Ammon's horn (tissue), 1 donor: ENCODE measurements around the gene MTA3.
"Not testable (repeated sequence)": the region's sequence is repeated elsewhere in the genome, so short reads cannot be mapped to it uniquely, and the experiment has no call there.

Experiments used
- DNase-seq: peaks from one replicate; pipeline ENCODE4 v3.0.0-alpha.2; 2016; ENCODE audit warnings: low spot score

Gene MTA3

DNA sequence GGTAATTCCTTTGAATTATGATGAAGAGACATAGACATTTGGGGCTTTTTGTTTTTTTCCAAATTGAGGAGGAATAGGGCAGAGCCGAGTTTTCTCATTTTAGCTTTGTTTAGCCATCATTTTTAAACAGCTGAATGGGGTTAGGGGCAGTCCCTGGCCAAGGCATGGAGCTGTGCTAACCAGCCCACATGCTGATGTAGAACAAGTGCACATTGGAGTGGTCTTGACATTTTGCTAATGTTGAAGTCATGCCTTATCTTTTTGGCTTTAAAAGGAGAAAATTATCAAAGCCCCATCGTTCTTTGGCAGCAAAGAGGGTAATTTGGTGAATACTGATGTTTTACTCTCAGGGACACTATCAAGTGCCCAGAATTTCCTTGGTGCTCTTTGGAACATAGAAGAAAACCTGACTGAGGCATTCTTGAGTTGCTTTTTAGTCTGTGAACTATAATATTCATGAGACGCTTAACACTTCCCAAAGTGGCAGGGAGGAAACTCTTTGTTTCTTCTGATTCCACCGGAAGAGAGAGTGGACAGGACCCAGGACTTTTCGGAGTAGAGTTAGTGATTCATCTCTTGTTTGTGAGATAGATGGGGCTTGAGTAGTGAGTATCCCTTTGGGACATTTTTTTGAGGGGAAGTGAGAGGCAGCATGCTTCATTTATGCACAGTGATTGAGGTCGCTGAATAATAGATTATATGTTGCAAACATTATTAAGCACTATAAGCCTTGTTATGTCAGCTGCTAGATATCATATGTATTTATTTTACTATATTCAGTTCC is 45.0 kb downstream of the MTA3 start:
- no peak for DNase-seq

DNA sequence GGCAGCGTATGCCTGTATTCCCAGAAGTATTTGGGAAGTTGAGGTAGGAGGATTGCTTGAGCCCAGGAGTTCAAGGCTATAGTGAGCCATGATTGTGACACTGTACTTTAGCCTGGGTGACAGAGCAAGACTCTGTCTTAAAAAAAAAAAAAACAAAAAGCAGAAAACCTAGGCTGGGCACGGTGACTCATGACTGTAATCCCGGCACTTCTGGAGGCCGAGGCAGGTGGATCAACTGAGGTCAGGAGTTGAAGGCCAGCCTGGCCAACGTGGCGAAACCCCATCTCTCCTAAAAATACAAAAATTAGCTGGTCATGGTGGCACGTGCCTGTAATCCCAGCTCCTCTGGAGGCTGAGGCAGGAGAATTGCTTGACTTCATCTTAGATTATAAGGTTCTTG is 46.4 kb downstream of the MTA3 start:
- DNase-seq = no peak

DNA sequence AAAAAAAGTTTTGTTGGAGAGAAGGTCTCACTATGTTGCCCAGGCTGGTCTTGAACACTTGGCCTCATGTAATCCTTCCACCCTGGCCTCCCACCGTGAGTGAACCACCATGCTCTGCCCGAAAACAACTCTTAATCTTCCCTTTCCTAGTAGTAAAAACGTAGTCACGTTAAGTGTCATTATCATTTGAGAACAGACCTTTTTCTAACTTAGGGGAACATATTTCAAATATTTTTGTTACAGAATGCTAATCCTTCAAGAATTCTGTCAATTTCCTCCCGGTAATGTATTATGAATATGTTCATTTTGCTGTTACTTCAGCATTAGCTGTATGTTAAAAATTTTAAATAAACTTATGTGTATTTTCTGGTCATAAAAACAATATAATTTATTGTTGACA is 49.7 kb downstream of the MTA3 start:
- no peak for DNase-seq

DNA sequence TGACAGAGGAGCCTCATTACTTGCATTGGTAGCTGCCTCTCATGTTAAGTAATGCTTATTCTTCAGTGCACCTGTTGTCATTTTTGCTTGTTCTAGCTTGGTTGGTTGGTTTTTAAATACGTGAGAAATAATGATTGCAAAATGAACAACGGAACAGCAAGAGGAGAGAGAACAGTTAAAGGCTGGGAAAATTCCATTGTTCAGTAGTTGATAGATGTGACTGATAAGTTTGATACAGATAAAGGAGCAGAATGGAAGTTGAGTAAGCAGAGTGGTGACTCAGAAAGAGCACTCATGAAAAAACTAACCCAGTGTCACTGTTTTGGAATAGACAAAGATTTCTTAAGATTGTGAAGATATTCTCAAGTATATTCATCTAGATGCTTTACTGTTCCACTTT is 50.5 kb downstream of the MTA3 start:
- DNase-seq = no peak

DNA sequence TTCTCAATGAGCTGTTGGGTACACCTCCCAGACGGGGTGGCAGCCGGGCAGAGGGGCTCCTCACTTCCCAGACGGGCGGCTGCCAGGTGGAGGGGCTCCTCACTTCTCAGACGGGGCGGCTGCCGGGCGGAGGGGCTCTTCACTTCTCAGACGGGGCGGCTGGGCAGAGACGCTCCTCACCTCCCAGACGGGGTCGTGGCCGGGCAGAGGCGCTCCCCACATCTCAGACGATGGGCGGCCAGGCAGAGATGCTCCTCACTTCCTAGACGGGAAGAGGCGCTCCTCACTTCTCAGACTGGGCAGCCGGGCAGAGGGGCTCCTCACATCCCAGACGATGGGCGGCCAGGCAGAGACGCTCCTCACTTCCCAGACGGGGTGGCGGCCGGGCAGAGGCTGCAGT is 53.2 kb downstream of the MTA3 start:
- DNase-seq = not testable (repeated sequence)

DNA sequence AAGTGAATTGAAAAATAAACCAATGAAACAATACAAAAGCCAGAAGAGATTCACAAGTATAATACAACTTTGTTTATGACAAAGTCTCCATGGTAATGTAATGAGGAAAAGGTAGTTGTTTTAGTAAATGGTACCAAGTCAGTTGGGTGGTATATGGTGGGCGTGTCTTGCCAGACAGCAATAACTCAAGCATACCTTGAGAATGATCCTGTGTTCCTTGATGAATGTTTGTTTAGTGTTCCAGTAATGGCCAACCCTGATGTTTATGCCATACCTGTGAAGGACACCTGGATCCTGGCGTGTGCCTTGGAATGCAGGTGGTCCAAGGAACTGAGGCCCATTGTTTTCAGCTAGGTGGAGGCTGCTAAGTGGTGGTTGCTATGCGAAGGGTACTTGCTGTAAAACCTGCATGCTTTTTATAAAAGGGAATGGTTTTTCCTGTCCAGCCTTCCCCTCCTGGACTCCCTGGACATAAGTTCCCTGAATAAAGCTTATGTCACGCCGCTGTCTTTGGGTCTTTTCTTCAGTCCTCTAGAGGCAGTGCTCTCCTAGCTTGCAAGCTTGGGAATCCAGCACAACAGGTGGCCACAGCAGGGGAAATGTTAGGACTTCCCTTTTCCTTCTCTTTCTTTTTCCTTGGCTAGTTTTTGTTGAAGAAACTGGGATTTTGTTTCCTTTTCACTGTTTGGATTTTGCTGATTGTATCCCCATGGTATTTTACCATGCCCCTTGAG is 54.7 kb downstream of the MTA3 start:
- DNase-seq = no peak

DNA sequence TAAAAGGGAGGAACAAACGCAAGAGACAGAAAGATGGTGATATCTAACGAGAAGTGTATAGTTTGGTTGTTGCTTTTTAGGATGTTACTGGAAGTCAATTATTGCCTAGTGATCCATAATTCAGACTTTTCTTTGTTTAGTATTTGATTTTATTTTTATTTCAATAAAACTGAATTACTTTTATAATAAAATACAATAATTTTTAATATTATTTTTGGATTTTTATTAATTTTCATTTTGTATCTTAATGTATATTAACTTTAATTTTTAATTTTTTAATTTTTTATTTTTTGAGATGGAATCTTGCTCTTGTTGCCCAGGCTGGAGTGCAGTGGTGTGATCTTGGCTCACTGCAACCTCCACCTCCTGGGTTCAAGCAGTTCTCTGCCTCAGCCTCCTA is 55.6 kb downstream of the MTA3 start:
- no peak for DNase-seq

DNA sequence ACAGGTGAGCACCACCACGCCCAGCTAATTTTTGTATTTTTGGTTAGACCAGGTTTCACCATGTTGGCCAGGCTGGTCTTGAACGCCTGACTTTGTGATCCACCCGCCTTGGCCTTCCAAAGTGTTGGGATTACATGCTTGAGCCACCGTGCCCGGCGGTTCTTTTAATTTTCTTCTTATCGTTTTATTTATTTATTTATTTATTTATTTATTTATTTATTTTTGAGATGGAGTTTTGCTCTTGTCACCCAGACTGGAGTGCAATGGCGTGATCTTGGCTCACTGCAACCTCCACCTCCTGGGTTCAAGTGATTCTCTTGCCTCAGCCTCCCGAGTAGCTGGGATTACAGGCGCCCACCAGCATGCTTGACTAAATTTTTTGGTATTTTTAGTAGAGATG is 59.6 kb downstream of the MTA3 start:
- not testable (repeated sequence) for DNase-seq

DNA sequence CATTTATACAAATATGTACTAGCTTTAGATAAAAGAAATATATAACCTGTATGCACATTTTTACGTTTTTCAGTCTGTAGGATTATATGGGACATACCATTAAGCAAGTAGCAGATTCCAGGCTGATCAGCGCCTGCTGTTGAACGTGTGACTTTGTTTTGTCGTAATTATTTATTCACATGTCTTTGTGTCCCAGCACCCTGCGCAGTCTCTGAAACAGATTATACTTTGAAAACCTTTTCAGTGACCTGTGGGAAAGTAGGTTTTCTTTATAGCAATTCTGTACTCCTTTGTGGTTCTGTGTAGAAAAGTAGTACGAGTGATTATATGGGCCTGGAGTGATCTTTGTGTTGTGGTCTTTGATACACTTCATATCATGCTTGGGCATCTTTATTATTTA is 68.5 kb downstream of the MTA3 start:
- DNase-seq = no peak

DNA sequence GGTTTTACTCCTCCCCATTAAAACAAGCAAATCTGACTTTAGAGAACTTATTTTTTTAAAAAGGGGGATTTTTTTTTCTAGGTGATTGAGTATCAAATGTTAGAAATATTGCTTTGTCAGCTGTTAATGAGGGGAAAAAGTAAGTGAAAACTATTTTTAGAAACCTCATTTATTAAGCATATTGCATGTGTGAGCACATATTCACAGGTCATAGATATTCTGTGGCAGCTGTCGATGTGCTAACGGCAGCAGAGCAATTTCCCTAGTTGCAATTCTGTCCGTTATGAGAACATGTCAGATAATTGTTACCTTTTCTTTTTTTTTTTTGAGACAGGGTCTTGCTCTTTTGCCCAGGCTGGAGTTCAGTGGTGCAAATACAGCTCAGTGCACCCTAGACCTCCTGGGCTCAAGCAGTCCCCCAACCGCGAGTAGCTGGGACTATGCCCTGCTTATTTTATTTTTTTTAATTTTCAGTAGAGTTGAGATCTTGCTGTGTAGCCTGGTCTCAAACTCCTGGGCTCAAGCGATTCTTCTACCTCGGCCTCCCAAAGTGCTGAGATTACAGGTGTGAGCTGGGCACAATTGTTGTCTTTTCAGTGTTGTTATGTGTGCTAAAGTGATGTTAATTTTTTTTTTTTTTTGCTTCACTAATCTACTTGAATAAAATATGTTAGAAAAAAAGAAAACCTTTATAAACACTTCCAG is 69.8 kb downstream of the MTA3 start:
- DNase-seq = no peak

DNA sequence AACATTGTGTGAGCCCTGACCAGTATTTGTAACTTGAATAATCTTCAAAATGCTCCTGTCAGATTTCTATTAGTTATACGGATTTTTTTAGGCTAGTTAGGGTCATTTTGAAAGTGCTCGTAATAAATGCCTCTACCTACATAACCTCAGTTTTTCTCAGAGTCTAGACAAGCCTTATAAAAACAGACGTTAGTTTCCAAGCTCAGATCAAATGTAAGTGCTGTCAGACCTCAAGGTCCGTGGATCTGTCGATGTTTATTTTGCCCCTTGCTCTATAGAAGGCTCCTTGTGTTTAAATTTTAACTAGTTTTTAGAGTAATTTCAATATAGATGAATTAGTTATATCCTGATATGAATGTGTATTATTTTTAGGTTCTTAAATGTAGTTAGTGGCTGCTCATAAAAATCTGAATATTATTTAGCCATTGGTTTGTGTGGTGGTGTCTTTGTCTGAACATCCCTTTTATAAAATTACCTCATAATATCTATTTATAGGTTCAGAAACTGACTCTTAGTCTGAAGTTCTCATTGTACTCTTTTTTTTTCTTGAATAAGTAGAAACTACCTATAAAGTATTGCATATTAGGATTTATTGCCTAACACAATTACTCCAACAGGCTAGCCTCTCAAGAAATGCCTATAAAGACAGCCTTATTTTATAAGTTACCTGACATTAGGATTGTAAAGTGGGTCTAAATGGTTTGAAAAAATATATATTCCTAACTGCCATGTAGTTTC is 71.1 kb downstream of the MTA3 start:
- DNase-seq = no peak

DNA sequence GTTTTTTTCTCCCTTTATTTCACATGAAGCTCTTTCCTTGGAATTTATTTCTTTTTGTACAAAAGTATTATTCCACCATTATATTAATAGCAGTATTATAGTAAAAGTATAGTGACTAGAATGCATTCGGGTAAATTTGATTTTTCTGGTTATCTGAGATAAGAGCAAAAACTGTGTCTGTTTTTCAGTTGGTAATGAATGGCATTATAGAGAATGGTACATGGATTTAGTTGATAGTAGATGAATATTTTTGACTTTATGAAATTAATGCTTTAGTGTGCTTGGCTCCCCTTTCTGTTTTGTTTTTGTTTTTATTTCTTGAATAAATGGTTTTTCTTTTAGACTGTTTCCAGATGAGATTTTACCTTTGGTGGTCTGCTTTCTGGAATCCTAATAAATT is 71.8 kb downstream of the MTA3 start:
- DNase-seq = no peak

DNA sequence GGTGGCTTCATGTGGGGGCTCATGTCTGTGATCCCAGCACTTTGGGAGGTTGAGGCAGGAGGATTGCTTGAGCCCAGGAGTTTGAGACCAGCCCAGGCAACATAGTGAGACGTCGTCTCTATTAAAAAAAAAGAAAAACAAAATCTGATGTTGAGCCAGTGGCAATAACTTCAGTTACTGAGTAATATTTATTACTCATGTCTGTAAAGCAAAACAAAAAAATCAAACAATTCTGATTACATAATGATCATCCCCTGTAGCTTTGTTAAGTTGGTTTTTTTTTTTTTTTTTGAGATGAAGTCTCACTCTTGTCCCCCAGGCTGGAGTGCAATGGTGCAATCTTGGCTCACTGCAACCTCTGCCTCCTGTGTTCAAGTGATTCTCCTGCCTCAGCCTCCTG is 73.9 kb downstream of the MTA3 start:
- DNase-seq = not testable (repeated sequence)

DNA sequence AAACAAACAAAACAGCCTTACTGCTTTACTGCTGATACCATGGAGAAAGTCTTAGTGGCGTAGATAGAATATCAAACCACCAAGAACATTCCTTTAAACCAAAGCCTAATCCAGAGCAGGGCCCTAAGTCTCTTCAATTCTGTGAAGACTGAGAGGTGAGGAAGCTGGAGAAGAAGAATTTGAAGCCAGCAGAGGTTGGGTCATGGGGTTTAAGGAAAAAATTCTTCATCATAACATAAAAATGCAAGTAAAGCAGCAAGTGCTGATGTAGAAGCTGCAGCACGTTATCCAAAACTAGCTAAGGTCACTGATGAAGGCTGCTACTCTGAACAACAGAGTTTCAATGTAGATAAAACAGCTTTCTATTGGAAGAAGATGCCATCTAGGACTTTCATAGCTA is 77.1 kb downstream of the MTA3 start:
- no peak for DNase-seq

DNA sequence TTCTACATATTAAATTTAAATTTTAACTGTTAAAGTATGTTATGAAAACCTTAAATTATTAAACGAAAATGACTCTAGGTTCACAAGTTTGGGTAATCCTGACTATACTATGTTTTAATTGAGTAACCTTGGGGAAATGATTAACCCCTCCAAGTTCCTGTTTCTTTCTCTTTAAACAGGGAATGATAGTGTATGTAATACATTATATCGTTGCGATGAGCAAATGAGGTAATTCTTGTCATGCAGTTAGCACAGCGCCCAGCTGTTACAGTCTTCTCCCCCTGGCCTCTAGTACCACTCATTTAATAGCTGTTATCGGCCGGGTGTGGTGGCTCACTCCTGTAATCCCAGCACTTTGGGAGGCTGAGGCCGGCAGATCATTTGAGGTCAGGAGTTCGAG is 80.4 kb downstream of the MTA3 start:
- DNase-seq = no peak

DNA sequence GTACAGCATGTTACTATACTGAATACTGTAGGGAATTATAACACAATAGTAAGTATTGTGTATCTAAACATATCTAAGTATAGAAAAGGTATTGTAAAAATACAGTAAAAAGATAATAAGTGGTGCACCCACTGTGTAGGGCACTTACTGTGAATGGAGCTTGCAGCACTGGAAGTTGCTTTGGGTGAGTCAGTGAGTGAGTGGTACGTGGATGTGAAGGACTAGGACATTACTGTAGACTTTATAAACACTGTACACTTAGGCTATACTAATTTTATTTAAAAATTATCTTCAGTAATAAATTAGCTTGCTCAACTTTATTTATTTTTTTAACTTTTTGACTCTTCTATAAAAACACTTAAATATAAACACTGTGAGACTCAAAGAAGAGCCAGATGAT is 82.6 kb downstream of the MTA3 start:
- no peak for DNase-seq

DNA sequence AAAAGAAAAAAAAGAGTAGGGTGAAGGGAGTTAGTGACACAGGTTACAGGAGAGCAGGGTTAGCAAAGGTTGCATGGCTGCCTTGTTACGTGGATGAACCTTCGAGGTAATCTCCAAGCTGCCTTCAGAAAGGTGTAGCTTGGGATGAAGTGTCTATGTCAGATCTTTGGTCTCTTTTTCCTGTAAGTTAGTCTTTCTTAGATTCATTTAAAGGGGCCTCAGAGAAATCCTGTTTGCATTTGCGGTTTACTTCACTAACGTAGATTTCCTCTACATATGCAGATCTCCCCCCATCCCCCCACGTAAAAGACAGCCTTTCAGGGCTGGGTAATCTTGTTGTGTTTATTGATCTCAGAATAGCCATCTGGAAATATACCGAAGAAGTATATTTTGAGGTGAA is 83.7 kb downstream of the MTA3 start:
- DNase-seq = no peak

DNA sequence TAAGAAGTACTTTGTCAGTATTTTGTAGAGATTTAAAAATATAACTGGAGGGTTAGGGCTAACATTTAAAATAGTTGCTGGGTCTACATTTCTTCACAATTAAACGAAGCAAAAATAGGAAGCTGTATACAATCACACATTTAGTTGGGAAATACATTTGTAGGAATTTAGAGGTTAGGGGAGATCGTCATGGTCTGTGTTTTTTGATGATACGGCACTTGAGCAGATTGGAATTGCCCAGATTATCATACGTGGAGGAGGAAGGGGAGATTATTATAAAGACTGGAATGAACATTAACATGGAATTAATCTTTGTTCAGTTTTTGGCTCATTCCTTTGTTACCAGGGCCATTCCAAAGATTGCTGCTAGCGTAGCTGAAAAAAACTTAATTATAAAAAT is 84.6 kb downstream of the MTA3 start:
- no peak for DNase-seq

DNA sequence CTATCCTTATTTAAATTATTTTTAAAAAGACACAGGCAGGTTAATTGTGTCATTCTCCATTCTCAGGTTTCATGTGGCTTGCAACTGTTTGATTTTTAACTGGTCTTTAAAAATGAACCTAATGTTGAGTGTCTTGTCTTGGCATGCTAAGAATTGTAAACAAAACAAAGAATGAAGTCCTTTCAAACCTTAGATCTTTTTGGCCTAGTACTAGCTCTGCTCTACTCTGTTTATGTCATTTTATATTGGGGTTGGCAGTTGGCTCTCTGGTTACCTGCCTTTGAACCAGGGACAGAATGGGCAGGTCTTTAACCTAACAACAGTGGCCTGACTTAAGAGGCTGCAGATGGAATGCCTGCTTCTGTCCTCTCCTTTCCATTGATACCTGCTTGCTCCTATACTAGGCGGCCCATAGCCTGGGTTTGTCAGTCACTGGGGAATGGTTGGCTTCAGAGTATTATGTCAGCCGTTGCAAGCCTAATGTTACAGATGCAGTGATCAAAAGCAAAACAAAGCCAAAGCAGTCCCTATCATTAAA is 85.5 kb downstream of the MTA3 start:
- no peak for DNase-seq

DNA sequence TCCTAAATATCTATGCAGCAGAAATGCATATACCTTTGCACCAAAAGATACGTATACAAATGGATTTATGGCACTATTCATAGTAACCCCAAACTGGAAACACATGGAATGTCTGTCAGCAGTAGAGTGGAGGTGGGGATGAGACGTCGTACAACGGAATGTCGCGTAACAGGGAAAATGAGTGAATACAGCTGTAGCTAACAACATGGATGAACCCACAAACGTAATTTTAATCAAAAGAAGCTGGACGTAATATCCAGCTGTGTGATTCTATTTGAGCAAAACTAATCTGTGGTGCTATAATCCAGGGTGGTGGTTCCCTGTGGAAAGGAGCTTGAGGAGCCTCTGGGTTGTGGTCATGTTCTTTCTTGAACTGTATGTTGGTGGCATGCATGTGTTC is 89.9 kb downstream of the MTA3 start:
- DNase-seq = no peak

DNA sequence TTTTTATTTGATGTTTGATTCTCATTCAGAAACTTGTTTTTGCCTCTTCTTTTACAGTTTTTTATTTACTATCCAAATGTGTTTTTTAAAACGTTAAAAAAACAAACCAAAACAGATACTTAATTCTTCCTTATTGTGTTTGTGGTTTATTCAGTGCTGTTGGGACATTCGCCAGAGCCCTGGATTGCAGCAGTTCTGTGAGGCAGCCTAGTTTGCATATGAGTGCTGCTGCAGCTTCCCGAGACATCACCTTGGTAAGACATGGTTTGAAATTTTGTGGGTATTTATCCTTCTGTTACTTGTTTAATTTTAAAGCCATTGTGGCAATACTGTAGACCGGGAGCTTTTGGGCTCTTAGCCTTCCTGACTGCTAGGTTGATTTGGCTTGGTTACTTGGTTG is 91.2 kb downstream of the MTA3 start:
- DNase-seq = peak; percentile 59

DNA sequence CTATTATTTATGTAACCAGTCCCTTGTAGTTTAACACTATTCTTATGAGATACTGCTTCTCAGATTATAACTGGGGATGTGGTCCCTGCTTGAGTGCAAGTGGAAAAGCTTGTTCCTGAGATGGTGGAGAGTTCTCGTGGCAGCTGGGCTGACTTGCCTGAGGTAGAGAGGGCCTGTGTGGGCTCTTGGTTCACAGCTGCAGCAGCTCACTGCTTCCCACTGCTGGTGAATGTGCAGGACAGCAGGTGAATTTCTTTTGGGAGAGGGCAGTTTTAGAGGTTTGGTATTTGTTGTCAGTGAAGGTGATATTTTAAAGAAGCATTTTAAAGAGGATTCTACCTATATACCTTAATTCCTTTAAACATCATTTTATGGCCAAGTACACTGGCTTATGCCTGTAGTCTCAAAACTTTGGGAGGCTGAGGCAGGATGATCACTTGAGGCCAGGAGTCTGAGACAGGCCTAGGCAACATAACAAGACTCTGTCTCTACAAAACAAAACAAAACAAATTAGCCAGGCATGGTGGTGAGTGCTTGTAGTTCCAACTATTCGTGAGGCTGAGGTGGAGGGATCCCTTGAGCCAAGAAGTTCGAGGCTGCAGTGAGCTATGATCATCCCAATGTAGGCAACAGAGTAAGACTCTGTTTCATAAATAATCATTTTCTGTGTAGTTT is 94.8 kb downstream of the MTA3 start:
- DNase-seq = peak; percentile 86
